HFFc6 (cell line): ENCODE results near the gene ADAM33. TPM values are rescaled to one million over a fixed set of nuclear protein-coding genes. Genes with fewer than 3 reads are reported as not detected.

Experiments
- DNase-seq: peaks from one replicate; pipeline ENCODE4 v3.0.0-alpha.2; 2018
- H3K27ac Mint-ChIP-seq: 2 replicates; pipeline ENCODE4 v1.8.0; 2020; ENCODE audit warnings: mild to moderate bottlenecking, mixed read lengths
- H3K27me3 Mint-ChIP-seq: 2 replicates; pipeline ENCODE4 v1.8.0; 2021; ENCODE audit warnings: mild to moderate bottlenecking, moderate library complexity, mixed read lengths; ENCODE audit not compliant: insufficient read depth
- H3K36me3 Mint-ChIP-seq: 2 replicates; pipeline ENCODE4 v1.8.0; 2021; ENCODE audit warnings: low read depth, mixed read lengths
- H3K4me1 Mint-ChIP-seq: 2 replicates; pipeline ENCODE4 v1.8.0; 2020; ENCODE audit warnings: low read depth, mixed read lengths
- H3K4me3 Mint-ChIP-seq: 2 replicates; pipeline ENCODE4 v1.8.0; 2020; ENCODE audit warnings: mild to moderate bottlenecking, moderate library complexity, mixed read lengths
- H3K9me3 Mint-ChIP-seq: 2 replicates; pipeline ENCODE4 v1.8.0; 2020; ENCODE audit warnings: mild to moderate bottlenecking, mixed read lengths
- CTCF ChIP-seq: fragments of 200-600 bp; sonication (generic); IDR thresholded peaks from 2 replicates; pipeline ENCODE4 v1.5.0; 2021; ENCODE audit warnings: antibody characterized with exemption, mild to moderate bottlenecking
- total RNA-seq, 6 experiments: library from RNA; stranded (reverse); fragmentation: NEBNext Ultra II Directional; extraction: Animal tissue kit (Norgen Biotek cat#: 25700); gene quantifications; 2 replicates in 1 of 6; 3 replicates in 5 of 6; pipeline ENCODE4 v1.2.3, GENCODE V29; 2021

Gene ADAM33
- total RNA-seq, 6 experiments from 2014 or later: 81.5 to 96.1 (median 87.6) TPM

GRCh38 chr20:3674995-3675900, 6.6 kb downstream of the ADAM33 start:
- Mint-ChIP-seq H3K9me3 (no peaks in the 10 kb centered on the region), H3K27ac (no peak overlapping the region; the same call in 1 of the 2 replicates), H3K4me3 (no peak overlapping the region), H3K27me3 (peaks cover 5% of the 10 kb centered on the region; the same call in 1 of the 2 replicates), H3K4me1 (peaks cover 41% of the 10 kb centered on the region), H3K36me3 (peaks cover 22% of the 10 kb centered on the region; the same call in 1 of the 2 replicates)
- DNase-seq: no peak
- TF ChIP-seq CTCF: no peak

- no peak for TF ChIP-seq CTCF
- no peak for DNase-seq
- Mint-ChIP-seq H3K36me3 (peaks cover 26% of the 10 kb centered on the region; the same call in 1 of the 2 replicates), H3K9me3 (no peaks in the 10 kb centered on the region), H3K4me1 (peaks cover 41% of the 10 kb centered on the region), H3K27me3 (peaks cover 10% of the 10 kb centered on the region; the same call in 1 of the 2 replicates), H3K27ac (no peak overlapping the region), H3K4me3 (no peak overlapping the region)
Observed at GRCh38 chr20:3674447-3674846, 7.4 kb downstream of the ADAM33 start.

GRCh38 chr20:3673221-3674070, 8.4 kb downstream of the ADAM33 start:
- peaks cover 21% of the 10 kb centered on the region; the same call in 1 of the 2 replicates for H3K36me3 Mint-ChIP-seq
- TF ChIP-seq CTCF: no peak
- no peak overlapping the region for H3K4me3 Mint-ChIP-seq
- H3K27me3 Mint-ChIP-seq: peaks cover 7% of the 10 kb centered on the region; the same call in 1 of the 2 replicates
- no peak overlapping the region for H3K27ac Mint-ChIP-seq
- H3K9me3 Mint-ChIP-seq: no peaks in the 10 kb centered on the region
- peaks cover 31% of the 10 kb centered on the region for H3K4me1 Mint-ChIP-seq
- no peak for DNase-seq

GRCh38 chr20:3672547-3673171, 9.2 kb downstream of the ADAM33 start:
- no peak for DNase-seq

More at GRCh38 chr20:3672547-3673171, 9.2 kb downstream of the ADAM33 start:
- no peak for TF ChIP-seq CTCF
- Mint-ChIP-seq H3K36me3 (peaks cover 26% of the 10 kb centered on the region; the same call in 1 of the 2 replicates), H3K27me3 (peaks cover 8% of the 10 kb centered on the region; the same call in 1 of the 2 replicates), H3K4me3 (no peak overlapping the region), H3K27ac (no peak overlapping the region), H3K4me1 (peaks cover 23% of the 10 kb centered on the region), H3K9me3 (no peaks in the 10 kb centered on the region)
